Measurements from ENCODE around the gene EIF5A2. TPM values are rescaled to one million over a fixed set of nuclear protein-coding genes. Genes with fewer than 3 reads are reported as not detected.
"Not testable (repeated sequence)": the region's sequence is repeated elsewhere in the genome, so short reads cannot be mapped to it uniquely, and the experiment has no call there.

Gene EIF5A2
- total RNA-seq, 4 donors from 2014 or later = 0.86 to 9.5 (median 1.5) TPM

DNA sequence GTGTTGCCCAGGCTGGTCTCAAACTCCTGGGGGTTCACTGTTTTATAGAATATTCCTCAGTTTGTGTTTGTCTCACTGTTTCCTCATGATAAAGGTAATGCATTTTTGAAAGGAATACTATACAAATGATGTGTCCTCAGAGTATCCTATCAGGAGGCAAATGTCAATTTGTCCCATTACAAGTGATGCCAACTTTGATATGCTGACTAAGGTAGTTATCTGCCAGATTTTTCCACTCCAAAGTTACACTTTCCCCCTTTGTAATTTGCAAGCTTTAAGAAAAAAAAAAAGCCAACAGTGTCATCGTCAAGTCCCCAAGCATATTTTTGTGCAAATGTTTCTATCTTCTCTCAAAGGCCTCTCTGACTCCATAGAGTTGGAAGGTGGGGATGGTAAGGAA, 9.0 kb downstream of the EIF5A2 start:
- Histone ChIP-seq H3K4me1 (no peaks in the 10 kb centered on the region), H3K36me3 (no peaks in the 10 kb centered on the region), H3K4me3 (no peak overlapping the region), H3K27ac (no peak overlapping the region), H3K9me3 (no peaks in the 10 kb centered on the region), H3K27me3 (no peaks in the 10 kb centered on the region)
- in situ Hi-C loops (cut with MboI; ENCODE audit: low sequenced_read_pairs in 4 of 4) = no loop called here
- no peak for ATAC-seq
- TF ChIP-seq, protein P1, sequence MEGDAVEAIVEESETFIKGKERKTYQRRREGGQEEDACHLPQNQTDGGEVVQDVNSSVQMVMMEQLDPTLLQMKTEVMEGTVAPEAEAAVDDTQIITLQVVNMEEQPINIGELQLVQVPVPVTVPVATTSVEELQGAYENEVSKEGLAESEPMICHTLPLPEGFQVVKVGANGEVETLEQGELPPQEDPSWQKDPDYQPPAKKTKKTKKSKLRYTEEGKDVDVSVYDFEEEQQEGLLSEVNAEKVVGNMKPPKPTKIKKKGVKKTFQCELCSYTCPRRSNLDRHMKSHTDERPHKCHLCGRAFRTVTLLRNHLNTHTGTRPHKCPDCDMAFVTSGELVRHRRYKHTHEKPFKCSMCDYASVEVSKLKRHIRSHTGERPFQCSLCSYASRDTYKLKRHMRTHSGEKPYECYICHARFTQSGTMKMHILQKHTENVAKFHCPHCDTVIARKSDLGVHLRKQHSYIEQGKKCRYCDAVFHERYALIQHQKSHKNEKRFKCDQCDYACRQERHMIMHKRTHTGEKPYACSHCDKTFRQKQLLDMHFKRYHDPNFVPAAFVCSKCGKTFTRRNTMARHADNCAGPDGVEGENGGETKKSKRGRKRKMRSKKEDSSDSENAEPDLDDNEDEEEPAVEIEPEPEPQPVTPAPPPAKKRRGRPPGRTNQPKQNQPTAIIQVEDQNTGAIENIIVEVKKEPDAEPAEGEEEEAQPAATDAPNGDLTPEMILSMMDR (IDR thresholded peaks at IDR 0.05 in 4 of 5, conservative IDR thresholded peaks at IDR 0.05 in 1 of 5) = no peak
- no peak for TF ChIP-seq POLR2A (IDR thresholded peaks at IDR 0.05)
- no peak for DNase-seq
- intact Hi-C loops (cut with DNase I; ENCODE audit: low total_unique reads) = no loop called here

DNA sequence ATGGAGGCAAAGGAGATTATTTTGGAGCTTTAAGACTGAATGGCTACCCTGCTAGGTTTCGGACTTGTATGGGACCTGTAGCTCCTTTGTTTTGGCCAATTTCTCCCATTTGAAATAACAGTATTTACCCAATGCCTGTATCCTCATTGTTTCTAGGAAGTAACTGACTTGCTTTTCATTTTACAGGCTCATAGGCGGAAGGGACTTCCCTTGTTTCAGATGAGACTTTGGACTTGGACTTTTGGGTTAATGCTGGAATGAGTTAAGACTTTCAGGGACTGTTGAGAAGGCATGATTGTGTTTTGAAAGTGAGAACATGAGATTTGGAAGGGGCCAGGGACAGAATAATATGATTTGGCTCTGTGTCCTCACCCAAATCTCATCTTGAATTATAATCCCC, 10.5 kb downstream of the EIF5A2 start:
- in situ Hi-C loops (cut with MboI; ENCODE audit: low sequenced_read_pairs in 4 of 4) = no loop called here
- no peaks in the 10 kb centered on the region for H3K36me3 ChIP-seq
- H3K27me3 ChIP-seq = no peaks in the 10 kb centered on the region
- no peaks in the 10 kb centered on the region for H3K4me1 ChIP-seq
- no peak overlapping the region for H3K4me3 ChIP-seq
- TF ChIP-seq POLR2A (IDR thresholded peaks at IDR 0.05) = no peak
- TF ChIP-seq, protein P1 (IDR thresholded peaks at IDR 0.05 in 4 of 5, conservative IDR thresholded peaks at IDR 0.05 in 1 of 5) = no peak
- DNase-seq = no peak
- no peak for ATAC-seq
- no peak overlapping the region for H3K27ac ChIP-seq
- intact Hi-C loops (cut with DNase I; ENCODE audit: low total_unique reads) = no loop called here
- no peaks in the 10 kb centered on the region for H3K9me3 ChIP-seq

DNA sequence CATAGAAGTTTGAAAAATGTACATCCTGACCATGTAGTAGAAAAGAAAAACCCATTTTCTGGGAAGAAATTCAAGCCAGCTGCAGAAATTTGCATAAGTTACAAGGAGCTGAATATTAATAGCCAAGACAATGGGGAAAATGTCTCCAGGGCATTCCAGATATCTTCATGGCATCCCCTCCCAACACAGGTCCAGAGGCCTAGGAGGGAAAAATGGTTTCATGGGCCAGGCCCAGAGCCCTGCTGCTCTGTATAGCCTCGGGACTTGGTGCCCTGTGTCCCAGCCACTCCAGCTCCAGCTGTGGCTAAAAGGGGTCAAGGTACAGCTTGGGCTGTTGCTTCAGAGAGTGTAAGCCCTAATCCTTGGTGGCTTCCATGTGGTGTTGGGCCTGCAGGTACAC, 11.2 kb downstream of the EIF5A2 start:
- intact Hi-C loops (cut with DNase I; ENCODE audit: low total_unique reads); H3K4me1 ChIP-seq; H3K27me3 ChIP-seq; H3K9me3 ChIP-seq; H3K27ac ChIP-seq; H3K4me3 ChIP-seq; H3K36me3 ChIP-seq; DNase-seq; ATAC-seq; in situ Hi-C loops (cut with MboI; ENCODE audit: low sequenced_read_pairs in 4 of 4): not testable (repeated sequence)

DNA sequence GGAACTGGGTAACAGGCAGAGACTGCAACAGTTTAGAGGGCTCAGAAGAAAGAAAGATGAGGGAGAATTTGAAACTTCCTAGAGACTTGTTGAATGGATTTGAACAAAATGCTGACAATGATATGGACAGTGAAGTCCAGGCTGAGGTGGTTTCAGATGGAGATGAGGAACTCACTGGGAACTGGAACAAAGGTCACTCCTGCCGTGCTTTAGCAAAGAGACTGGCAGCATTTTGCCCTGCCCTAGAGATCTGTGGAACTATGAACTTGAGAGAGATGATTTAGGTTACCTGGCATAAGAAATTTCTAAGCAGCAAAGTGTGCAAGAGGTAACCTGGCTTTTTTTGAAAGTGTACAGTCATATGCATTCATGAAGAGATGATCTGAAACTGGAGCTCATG, 11.7 kb downstream of the EIF5A2 start:
- no peak for TF ChIP-seq POLR2A (IDR thresholded peaks at IDR 0.05)
- TF ChIP-seq, protein P1 (IDR thresholded peaks at IDR 0.05 in 4 of 5, conservative IDR thresholded peaks at IDR 0.05 in 1 of 5) = no peak
- intact Hi-C loops (cut with DNase I; ENCODE audit: low total_unique reads) (no loop called here), in situ Hi-C loops (cut with MboI; ENCODE audit: low sequenced_read_pairs in 4 of 4) (no loop called here)
- Histone ChIP-seq H3K4me1 (no peaks in the 10 kb centered on the region), H3K27me3 (no peaks in the 10 kb centered on the region), H3K4me3 (no peak overlapping the region), H3K27ac (no peak overlapping the region), H3K9me3 (no peaks in the 10 kb centered on the region), H3K36me3 (no peaks in the 10 kb centered on the region)
- no peak for ATAC-seq
- no peak for DNase-seq

DNA sequence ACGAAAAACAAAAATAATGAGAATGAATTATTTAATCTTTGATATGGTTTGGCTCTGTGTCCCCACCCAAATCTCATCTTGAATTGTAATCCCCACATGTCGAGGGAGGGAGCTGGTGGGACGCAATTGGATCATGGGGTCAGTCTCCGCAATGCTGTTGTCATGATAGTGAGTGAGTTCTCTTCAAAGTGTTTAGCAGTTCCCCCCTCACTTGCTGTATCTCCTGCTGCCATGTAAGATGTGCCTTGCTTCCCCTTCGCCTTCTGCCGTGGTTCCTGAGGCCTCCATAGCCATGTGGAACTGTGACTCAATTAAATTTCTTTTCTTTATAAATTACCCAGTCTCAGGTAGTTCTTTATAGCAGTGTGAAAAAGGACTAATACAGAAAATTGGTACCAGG, 12.1 kb downstream of the EIF5A2 start:
- intact Hi-C loops (cut with DNase I; ENCODE audit: low total_unique reads); H3K27me3 ChIP-seq; in situ Hi-C loops (cut with MboI; ENCODE audit: low sequenced_read_pairs in 4 of 4); H3K36me3 ChIP-seq; H3K27ac ChIP-seq; H3K9me3 ChIP-seq; DNase-seq; H3K4me3 ChIP-seq; ATAC-seq; H3K4me1 ChIP-seq: not testable (repeated sequence)

DNA sequence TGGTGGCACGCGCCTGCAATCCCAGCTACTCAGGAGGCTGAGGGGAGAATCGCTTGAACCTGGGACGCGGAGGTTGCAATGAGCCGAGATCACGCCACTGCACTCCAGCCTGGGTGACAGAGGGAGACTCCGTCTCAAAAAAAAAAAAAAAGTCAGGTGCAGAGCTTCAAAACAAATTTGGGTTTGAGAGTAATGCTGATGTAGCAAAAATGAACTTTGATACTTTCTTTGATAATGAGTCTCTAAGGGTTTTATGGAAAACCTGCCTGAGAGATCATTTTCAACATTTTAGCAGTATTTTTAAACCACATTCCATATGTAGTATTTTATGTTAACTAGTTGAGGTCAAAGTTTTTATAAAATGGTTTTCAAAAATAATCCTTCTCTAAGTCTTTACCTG, 14.5 kb downstream of the EIF5A2 start:
- H3K4me1 ChIP-seq = no peaks in the 10 kb centered on the region
- ATAC-seq (no peak), DNase-seq (no peak)
- intact Hi-C loops (cut with DNase I; ENCODE audit: low total_unique reads) (no loop called here), in situ Hi-C loops (cut with MboI; ENCODE audit: low sequenced_read_pairs in 4 of 4) (no loop called here)
- H3K4me3 ChIP-seq = no peak overlapping the region
- H3K9me3 ChIP-seq = no peaks in the 10 kb centered on the region
- TF ChIP-seq, protein P1 (IDR thresholded peaks at IDR 0.05 in 4 of 5, conservative IDR thresholded peaks at IDR 0.05 in 1 of 5) = no peak
- TF ChIP-seq POLR2A (IDR thresholded peaks at IDR 0.05) = no peak
- H3K27me3 ChIP-seq = no peaks in the 10 kb centered on the region
- no peaks in the 10 kb centered on the region for H3K36me3 ChIP-seq
- no peak overlapping the region for H3K27ac ChIP-seq
